Mesenchymal stem cell (in vitro differentiated cells and primary cell): ENCODE data around the gene CACNA1C.

Experiments used
- DNase-seq: peaks from one replicate; pipeline ENCODE4 v3.0.0-alpha.2; 2013
- H2AFZ ChIP-seq: one replicate; pipeline ENCODE4 v1.6.1; 2013; ENCODE audit warnings: low read depth, mild to moderate bottlenecking, control low read depth, inconsistent platforms, low read length, moderate library complexity
- H2AK5ac ChIP-seq: 2 replicates; pipeline ENCODE4 v1.6.1; 2013; ENCODE audit warnings: low read length, moderate library complexity, mild to moderate bottlenecking, inconsistent platforms; ENCODE audit not compliant: severe bottlenecking
- H2BK120ac ChIP-seq: one replicate; pipeline ENCODE4 v1.6.1; 2013; ENCODE audit warnings: low read depth, mild to moderate bottlenecking, inconsistent platforms, low read length, moderate library complexity
- H2BK12ac ChIP-seq, 2 experiments: one replicate each; pipeline ENCODE4 v1.6.1; 2013; ENCODE audit warnings: inconsistent platforms in 2 of 2, low read length in 2 of 2, mild to moderate bottlenecking in 2 of 2, moderate library complexity in 2 of 2, control low read depth in 1 of 2
- H2BK15ac ChIP-seq: one replicate; pipeline ENCODE4 v1.6.1; 2013; ENCODE audit warnings: mild to moderate bottlenecking, low read depth, inconsistent platforms; ENCODE audit not compliant: poor library complexity, severe bottlenecking
- H2BK5ac ChIP-seq: 2 replicates; pipeline ENCODE4 v1.6.1; 2013; ENCODE audit warnings: low read depth, mild to moderate bottlenecking, low read length, control low read depth, inconsistent platforms; ENCODE audit not compliant: poor library complexity, severe bottlenecking
- H3K14ac ChIP-seq, 2 experiments: one replicate each; pipeline ENCODE4 v1.6.1; 2013; ENCODE audit warnings: inconsistent platforms in 2 of 2, low read length in 2 of 2, control low read depth in 1 of 2, mild to moderate bottlenecking in 1 of 2, moderate library complexity in 1 of 2
- H3K18ac ChIP-seq, 2 experiments: one replicate each; pipeline ENCODE4 v1.6.1; 2013; ENCODE audit warnings: inconsistent platforms in 2 of 2, low read length in 2 of 2, control low read depth in 1 of 2, low read depth in 1 of 2, mild to moderate bottlenecking in 1 of 2
- H3K23ac ChIP-seq, 2 experiments: one replicate each; pipeline ENCODE4 v1.6.1; 2013; ENCODE audit warnings: inconsistent platforms in 2 of 2, low read length in 2 of 2, mild to moderate bottlenecking in 2 of 2, moderate library complexity in 2 of 2, control low read depth in 1 of 2
- H3K27ac ChIP-seq: 2 replicates; pipeline ENCODE4 v1.5.1; 2013; ENCODE audit warnings: mild to moderate bottlenecking, moderate library complexity, low read length, control low read depth, inconsistent platforms; ENCODE audit not compliant: poor library complexity, severe bottlenecking
- H3K27me3 ChIP-seq, 2 experiments: 2 replicates each; pipeline versions ENCODE4 v1.6.1 to v1.7.0; 2013; ENCODE audit warnings: low read length in 2 of 2, mild to moderate bottlenecking in 2 of 2, moderate library complexity in 2 of 2, control low read depth in 1 of 2, inconsistent platforms in 1 of 2; ENCODE audit not compliant: control insufficient read depth in 1 of 2, insufficient read depth in 1 of 2
- H3K36me3 ChIP-seq, 2 experiments: 2 replicates each; pipeline versions ENCODE4 v1.6.1 to v1.7.0; 2013; ENCODE audit warnings: low read length in 2 of 2, control low read depth in 1 of 2, inconsistent platforms in 1 of 2, low read depth in 1 of 2, mild to moderate bottlenecking in 1 of 2; ENCODE audit not compliant: insufficient read depth in 2 of 2, control insufficient read depth in 1 of 2
- H3K4ac ChIP-seq, 2 experiments: one replicate each; pipeline ENCODE4 v1.6.1; 2013; ENCODE audit warnings: inconsistent platforms in 2 of 2, low read length in 2 of 2, mild to moderate bottlenecking in 2 of 2, moderate library complexity in 2 of 2, control low read depth in 1 of 2, low read depth in 1 of 2
- H3K4me1 ChIP-seq: 2 replicates; pipeline ENCODE4 v1.6.1; 2013; ENCODE audit warnings: low read depth, low read length, control low read depth; ENCODE audit not compliant: control insufficient read depth, insufficient read depth
- H3K4me2 ChIP-seq: 2 replicates; pipeline ENCODE4 v1.6.1; 2013; ENCODE audit warnings: low read length, mild to moderate bottlenecking, inconsistent platforms; ENCODE audit not compliant: poor library complexity, severe bottlenecking
- H3K4me3 ChIP-seq, 2 experiments: 2 replicates each; pipeline versions ENCODE4 v1.5.1 to v1.7.0; 2013; ENCODE audit warnings: low read length in 2 of 2, mild to moderate bottlenecking in 2 of 2, control low read depth in 1 of 2, low read depth in 1 of 2; ENCODE audit not compliant: insufficient read depth in 1 of 2
- H3K79me1 ChIP-seq: replicated peaks from 2 replicates; pipeline ENCODE4 v1.6.1; 2013; ENCODE audit warnings: mild to moderate bottlenecking, control low read depth, low read length, inconsistent platforms; ENCODE audit not compliant: poor library complexity, severe bottlenecking
- H3K9ac ChIP-seq: 2 replicates; pipeline ENCODE4 v1.7.0; 2013; ENCODE audit warnings: mild to moderate bottlenecking, low read length, moderate library complexity
- H3K9me3 ChIP-seq: 2 replicates; pipeline ENCODE4 v1.7.0; 2013; ENCODE audit warnings: mild to moderate bottlenecking, low read length; ENCODE audit not compliant: control insufficient read depth
- H4K8ac ChIP-seq: one replicate; pipeline ENCODE4 v1.6.1; 2013; ENCODE audit warnings: inconsistent platforms, mild to moderate bottlenecking, low read length, moderate library complexity
- H4K91ac ChIP-seq: one replicate; pipeline ENCODE4 v1.6.1; 2013; ENCODE audit warnings: mild to moderate bottlenecking, low read length, inconsistent platforms
- WGBS: methylation state at CpG from one replicate; pipeline ENCODE4 v1.1.7; 2013; ENCODE audit warnings: mixed read lengths; 5-methylcytosine and 5-hydroxymethylcytosine counted together

CACNA1C gene

DNA sequence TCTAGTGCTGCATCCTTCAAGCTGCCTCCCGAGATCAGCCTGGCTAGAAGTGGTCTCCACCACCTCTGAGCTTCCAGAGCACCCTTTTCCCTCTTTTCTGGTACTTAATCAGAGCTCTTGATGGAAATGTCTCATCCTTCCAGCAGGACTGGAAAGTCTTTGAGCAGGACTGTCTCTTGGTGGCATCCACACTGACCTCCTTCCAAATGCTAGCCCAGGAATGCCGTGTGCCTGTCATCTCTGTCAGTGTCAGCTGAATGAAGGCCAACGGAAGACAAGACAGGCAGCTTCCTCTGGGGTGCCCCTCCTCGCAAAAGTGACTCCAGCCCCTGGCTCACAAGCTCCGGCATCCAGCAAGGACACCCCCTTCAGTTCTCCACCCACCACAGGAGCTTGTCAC is 570.7 kb downstream of the CACNA1C start:
- Histone ChIP-seq H2AK5ac (no peak overlapping the region), H3K4ac (no peak overlapping the region), H2BK120ac (no peak overlapping the region), H3K4me3 (no peak overlapping the region), H3K4me2 (no peak overlapping the region), H3K36me3 (peaks cover 0 to 49% of the 10 kb centered on the region in 2 experiments), H3K27me3 (peaks cover 0 to 39% of the 10 kb centered on the region in 2 experiments), H4K91ac (no peak overlapping the region), H2AFZ (no peak overlapping the region), H3K18ac (no peak overlapping the region), H2BK12ac (no peak overlapping the region), H3K23ac (no peak overlapping the region), H3K4me1 (peaks cover 6% of the 10 kb centered on the region), H3K79me1 (no peaks in the 10 kb centered on the region), H2BK15ac (no peak overlapping the region), H3K9ac (no peak overlapping the region), H2BK5ac (no peak overlapping the region), H3K27ac (no peak overlapping the region), H3K9me3 (no peaks in the 10 kb centered on the region), H3K14ac (no peak overlapping the region), H4K8ac (no peak overlapping the region)
- no peak for DNase-seq
- 90% methylated on average over 5 of the region's 5 CpGs for WGBS

DNA sequence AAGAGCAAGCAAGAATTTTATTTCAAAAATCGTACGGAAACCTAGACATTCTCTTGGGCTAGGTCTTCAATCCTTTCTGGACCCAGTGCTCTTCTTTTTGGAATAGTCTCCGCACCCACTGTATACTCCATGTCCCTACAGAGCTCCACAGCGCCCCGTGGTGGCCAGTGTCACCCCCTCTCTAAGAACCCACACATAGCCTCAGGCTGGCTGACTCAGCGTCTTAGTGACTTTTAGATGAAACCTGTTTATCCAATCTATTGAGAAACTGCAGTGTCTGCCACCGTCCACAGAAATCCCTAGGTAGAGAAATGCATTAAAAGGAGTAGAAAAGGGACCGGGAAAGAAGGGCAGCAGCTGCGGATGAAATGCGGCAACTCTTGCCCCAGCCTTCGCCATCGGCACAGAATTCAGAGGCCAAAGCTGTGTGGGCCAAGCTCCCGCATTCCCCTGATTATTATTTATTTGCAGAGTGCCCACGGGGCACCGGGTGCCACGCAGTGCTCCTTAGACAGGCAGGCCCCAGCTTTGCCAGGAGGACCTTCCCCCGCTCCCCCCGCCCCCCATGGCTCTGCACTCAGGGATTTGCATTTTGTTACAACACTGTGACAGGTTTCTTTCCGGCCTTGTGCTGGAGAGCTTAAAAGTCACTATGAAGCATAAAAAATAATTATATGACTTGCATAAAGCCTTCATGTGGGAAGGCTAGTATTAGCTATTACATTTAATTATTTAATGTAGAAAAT is 571.9 kb downstream of the CACNA1C start:
- Histone ChIP-seq H3K79me1 (no peaks in the 10 kb centered on the region), H2BK5ac (no peak overlapping the region), H3K4me3 (no peak overlapping the region), H3K4me2 (no peak overlapping the region), H3K4ac (no peak overlapping the region), H3K9me3 (no peaks in the 10 kb centered on the region), H3K9ac (no peak overlapping the region), H4K91ac (no peak overlapping the region), H3K36me3 (peaks cover 0 to 40% of the 10 kb centered on the region in 2 experiments), H4K8ac (no peak overlapping the region), H2BK12ac (no peak overlapping the region), H2BK15ac (no peak overlapping the region), H3K18ac (no peak overlapping the region), H3K4me1 (peaks cover 6% of the 10 kb centered on the region), H3K27ac (no peak overlapping the region), H3K27me3 (peaks cover 0 to 51% of the 10 kb centered on the region in 2 experiments), H3K14ac (no peak overlapping the region), H2AFZ (no peak overlapping the region), H3K23ac (no peak overlapping the region), H2BK120ac (no peak overlapping the region), H2AK5ac (no peak overlapping the region)
- 70% methylated on average over 18 of the region's 19 CpGs for WGBS
- DNase-seq: peak; percentile 60

DNA sequence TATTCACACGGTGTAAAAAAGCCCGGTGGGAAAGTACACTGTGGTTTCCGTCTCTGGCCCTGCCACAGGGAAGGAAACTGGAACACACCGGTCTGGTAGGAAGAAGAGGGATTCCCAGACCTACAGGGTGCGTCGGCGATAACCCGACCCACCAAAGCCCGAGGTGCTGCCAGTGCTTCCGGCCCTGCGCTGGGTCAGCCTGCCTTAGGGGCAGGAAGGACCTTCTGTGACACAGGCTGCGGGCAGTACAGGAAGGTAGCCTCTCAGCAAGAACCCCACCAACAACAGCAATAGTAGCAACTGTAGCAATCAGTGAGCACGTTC is 572.5 kb downstream of the CACNA1C start:
- Histone ChIP-seq H3K36me3 (peaks cover 0 to 35% of the 10 kb centered on the region in 2 experiments), H2AFZ (no peak overlapping the region), H2BK15ac (no peak overlapping the region), H4K91ac (no peak overlapping the region), H3K23ac (no peak overlapping the region), H3K9me3 (no peaks in the 10 kb centered on the region), H3K14ac (peak overlapping the region in 1 of 2 experiments; percentile 84), H2AK5ac (no peak overlapping the region), H3K27me3 (peaks cover 0 to 56% of the 10 kb centered on the region in 2 experiments), H3K4me1 (peaks cover 6% of the 10 kb centered on the region), H3K4ac (no peak overlapping the region), H3K79me1 (no peaks in the 10 kb centered on the region), H3K4me2 (no peak overlapping the region), H2BK120ac (no peak overlapping the region), H2BK12ac (no peak overlapping the region), H2BK5ac (no peak overlapping the region), H3K9ac (no peak overlapping the region), H4K8ac (no peak overlapping the region), H3K4me3 (no peak overlapping the region), H3K18ac (no peak overlapping the region), H3K27ac (no peak overlapping the region)
- no peak for DNase-seq
- 87% methylated on average over 13 of the region's 13 CpGs for WGBS

DNA sequence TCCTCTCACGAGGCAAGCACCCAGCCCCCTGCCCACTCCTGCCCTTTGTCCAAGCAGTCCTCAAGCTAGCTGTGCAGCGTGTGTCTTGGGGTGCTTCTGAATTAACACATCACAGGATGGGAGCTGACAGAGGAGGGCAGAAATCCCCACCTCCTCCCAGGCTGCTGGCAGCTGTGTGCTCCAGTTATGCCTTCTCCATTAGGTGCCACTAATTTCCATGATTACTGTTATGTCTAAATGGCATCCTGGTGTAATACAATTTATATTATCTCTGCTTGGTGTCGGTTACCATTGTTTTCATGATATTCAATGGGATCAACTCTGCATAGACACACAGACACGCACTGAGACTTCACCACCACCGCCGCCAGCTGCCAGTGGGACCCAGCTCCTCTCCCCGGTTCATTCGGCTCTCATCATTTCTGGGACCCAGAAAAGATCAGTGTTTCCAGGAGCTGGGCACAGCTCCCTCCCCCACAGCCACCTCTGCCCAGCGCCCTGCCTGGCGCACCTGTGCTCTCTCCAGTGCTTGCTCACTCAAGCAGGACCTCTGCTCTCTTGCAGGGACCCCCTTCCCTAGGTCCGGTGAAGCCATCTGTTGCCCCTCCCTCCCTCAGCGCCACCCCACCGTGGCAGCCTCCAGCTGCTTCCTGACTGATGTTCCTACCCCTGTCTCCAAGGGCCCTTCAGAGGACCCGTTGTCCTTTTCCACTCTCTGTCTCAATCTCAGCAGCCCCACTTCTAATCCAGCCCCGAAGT is 574.5 kb downstream of the CACNA1C start:
- H3K27ac ChIP-seq: no peak overlapping the region

More for the DNA sequence above, 574.5 kb downstream of the CACNA1C start:
- Histone ChIP-seq H2BK15ac (no peak overlapping the region), H3K14ac (no peak overlapping the region), H3K27me3 (peaks cover 0 to 52% of the 10 kb centered on the region in 2 experiments), H2BK12ac (no peak overlapping the region), H3K4me3 (no peak overlapping the region), H3K9me3 (no peaks in the 10 kb centered on the region), H2BK5ac (no peak overlapping the region), H3K9ac (no peak overlapping the region), H2AFZ (no peak overlapping the region), H3K18ac (no peak overlapping the region), H3K79me1 (no peaks in the 10 kb centered on the region), H4K8ac (no peak overlapping the region), H4K91ac (no peak overlapping the region), H3K36me3 (peaks cover 0 to 21% of the 10 kb centered on the region in 2 experiments), H2BK120ac (no peak overlapping the region), H3K23ac (no peak overlapping the region), H3K4me1 (peaks cover 6% of the 10 kb centered on the region), H3K4ac (no peak overlapping the region), H2AK5ac (no peak overlapping the region), H3K4me2 (no peak overlapping the region)
- DNase-seq: no peak
- WGBS: 85% methylated on average over 15 of the region's 15 CpGs
